IPS DF 4.7 (cell line): Measurements from ENCODE around the gene DUOX1.

Source experiments
- DNase-seq: peaks from one replicate; pipeline ENCODE4 v3.0.0-alpha.2; 2013; ENCODE audit warnings: low spot score; ENCODE audit errors: extremely low read depth

The DUOX1 gene

DNA sequence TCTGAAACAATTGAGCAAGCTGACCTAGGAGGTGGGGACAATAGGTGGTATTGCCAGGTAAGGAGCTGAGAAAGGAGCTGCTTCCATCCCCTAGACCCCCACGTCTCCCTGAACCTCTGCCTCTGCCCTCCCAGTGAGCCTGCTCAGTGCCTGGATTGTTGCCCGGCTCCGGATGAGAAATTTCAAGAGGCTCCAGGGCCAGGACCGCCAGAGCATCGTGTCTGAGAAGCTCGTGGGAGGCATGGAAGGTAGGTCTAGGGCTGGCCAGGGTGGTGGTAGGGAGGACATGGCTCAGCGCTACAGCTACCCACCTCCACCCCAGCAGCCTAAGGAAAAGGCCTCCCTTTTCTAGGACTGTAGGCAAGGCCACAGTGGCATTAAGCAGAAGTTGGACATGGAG is 13.3 kb downstream of the DUOX1 start:
- no peak for DNase-seq

- DNase-seq: no peak
These were observed 14.2 kb downstream of the DUOX1 start for GRCh38 chr15:45143946-45144345.

GRCh38 chr15:45144775-45145174 is 15.0 kb downstream of the DUOX1 start:
- DNase-seq: no peak

DNA sequence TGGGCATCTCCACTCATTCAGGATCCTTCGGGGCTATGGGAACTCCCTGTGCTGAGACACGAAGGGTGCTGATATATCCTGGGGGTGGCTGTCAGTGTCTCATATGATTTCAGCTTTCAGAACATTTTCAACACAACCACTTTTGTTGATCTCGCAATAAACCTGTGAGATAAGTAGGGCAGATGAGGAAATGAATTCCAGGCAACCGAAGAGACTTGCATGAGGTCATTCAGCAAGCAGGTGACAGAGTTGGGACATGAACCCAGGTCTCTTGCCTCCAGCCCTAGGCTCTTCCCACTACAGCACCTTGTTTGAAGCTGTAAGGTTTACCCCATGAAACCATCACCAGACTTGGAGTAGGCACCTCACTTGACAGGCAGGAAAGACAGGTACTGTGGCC is 16.6 kb downstream of the DUOX1 start:
- no peak for DNase-seq

- no peak for DNase-seq
These were observed 17.8 kb downstream of the DUOX1 start for GRCh38 chr15:45147606-45148005.

GRCh38 chr15:45148076-45149059 is 18.6 kb downstream of the DUOX1 start:
- no peak for DNase-seq

DNA sequence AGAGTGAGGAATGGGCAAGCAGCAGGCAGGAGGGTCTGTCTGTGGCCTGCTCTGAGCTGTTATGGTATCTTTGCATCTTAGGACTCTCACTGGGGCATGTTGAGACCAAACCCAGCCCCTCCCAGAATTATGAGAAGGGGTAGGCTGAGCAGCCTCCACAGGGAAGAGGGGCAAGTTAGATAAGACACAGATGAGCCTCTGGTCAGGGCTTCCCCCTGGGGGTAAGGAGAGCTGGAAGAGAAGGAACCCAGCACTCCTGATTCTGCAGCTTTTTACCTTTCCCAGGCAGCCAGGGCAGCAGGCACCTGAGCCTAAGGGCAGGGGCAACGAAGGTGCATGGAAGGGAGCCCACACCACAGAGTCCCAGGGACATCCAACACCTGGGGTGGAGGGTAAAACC is 19.3 kb downstream of the DUOX1 start:
- DNase-seq: no peak

- no peak for DNase-seq
These were observed 20.7 kb downstream of the DUOX1 start for GRCh38 chr15:45150481-45150880.

GRCh38 chr15:45150997-45151396 is 21.2 kb downstream of the DUOX1 start:
- no peak for DNase-seq

- DNase-seq: no peak
These were observed 22.4 kb downstream of the DUOX1 start for GRCh38 chr15:45151998-45152828.

DNA sequence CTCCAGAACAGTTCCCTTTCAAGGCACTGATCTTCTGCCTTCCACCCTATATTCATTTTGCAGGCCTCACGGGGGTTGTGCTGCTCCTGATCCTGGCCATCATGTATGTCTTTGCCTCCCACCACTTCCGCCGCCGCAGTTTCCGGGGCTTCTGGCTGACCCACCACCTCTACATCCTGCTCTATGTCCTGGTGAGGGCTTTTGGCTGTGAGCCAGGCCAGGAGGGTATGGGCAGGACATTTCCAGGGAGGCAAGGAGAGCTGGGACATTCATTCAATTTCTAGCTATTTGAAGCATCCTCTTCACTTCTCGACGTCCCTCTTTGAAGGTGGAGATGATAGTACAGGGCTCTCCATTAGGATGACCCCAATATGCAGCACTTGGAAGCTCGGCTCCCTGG is 25.9 kb downstream of the DUOX1 start:
- DNase-seq: no peak

DNA sequence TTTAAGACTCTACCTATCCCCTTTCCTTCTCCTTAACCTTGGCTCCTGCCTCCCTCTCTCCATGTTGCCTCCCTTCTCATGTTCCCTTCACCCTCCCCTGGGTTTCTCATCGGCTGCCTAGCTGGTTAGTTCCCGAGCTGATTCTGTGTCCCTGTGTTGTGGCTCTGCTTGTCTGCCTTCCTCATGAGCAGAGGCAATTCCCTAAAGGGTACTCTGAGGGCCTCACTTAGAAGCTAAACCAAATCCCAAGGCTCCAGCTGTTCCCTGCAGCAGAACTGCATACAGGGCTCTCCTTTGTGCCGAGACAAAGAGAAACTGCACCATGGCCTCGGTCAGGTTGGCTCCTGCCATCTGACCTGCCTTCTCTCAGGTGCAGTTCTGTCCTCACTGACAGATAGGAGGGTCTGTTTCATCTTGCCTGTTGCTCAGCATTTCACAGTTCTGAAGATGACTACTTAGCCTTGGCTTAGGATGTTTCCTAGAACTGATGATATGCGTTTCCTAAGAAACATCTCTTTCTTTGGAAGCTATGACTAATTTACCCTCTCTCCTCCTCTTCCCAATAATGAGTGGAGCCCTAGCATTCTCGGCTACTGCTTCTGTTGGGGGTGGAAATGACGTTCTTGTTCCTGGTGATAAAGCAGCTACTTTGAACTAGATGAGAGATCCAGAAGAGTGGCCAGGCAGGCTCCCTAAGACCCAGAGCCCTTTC is 27.1 kb downstream of the DUOX1 start:
- no peak for DNase-seq

DNA sequence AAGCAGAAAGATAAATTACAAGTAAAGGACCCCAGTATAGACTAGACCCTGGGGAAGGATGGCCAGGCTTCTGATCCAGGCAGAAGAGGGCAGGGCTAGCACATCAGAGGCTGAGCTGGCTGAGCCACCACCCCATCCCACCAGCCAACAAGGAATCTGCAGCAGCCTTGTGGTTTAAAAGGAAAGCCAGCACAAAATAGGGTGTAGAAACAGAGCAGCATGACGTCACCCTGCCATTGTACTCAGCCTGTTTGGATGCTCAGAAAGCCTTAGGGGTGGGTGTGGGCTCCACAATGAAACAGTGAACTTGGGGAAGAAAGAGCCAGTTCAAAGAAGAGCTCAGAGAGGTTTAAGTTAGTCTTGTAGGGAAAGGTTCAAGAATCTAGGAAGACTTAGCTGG is 28.2 kb downstream of the DUOX1 start:
- no peak for DNase-seq

GRCh38 chr15:45161666-45162065 is 31.9 kb downstream of the DUOX1 start:
- DNase-seq: no peak

GRCh38 chr15:45162771-45163507 is 33.1 kb downstream of the DUOX1 start:
- peak; percentile 69 for DNase-seq

DNA sequence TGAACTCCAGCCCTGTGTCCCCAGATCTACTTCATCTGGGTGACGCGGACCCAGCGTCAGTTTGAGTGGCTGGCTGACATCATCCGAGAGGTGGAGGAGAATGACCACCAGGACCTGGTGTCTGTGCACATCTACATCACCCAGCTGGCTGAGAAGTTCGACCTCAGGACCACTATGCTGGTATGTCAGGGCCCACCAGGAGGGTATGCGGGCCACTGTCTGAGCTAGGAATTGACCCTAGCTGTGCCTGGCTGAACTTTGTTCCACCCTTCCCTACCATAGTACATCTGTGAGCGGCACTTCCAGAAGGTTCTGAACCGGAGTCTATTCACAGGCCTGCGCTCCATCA is 33.7 kb downstream of the DUOX1 start:
- DNase-seq: no peak

DNA sequence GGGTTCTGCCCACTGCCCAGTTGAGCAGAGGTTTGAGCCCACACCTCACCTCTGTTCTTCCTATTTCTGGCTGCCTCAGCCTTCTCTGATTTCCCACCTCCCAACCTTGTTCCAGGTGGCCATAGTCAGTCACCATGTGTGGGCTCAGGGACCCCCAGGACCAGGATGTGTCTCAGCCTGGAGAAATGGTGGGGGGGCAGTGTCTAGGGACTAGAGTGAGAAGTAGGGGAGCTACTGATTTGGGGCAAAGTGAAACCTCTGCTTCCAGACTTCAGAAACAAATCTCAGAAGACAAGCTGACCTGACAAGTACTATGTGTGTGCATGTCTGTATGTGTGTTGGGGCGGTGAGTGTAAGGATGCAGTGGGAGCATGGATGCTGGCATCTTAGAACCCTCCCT is 35.1 kb downstream of the DUOX1 start:
- no peak for DNase-seq

GRCh38 chr15:45165536-45165935 is 35.7 kb downstream of the DUOX1 start:
- no peak for DNase-seq

DNA sequence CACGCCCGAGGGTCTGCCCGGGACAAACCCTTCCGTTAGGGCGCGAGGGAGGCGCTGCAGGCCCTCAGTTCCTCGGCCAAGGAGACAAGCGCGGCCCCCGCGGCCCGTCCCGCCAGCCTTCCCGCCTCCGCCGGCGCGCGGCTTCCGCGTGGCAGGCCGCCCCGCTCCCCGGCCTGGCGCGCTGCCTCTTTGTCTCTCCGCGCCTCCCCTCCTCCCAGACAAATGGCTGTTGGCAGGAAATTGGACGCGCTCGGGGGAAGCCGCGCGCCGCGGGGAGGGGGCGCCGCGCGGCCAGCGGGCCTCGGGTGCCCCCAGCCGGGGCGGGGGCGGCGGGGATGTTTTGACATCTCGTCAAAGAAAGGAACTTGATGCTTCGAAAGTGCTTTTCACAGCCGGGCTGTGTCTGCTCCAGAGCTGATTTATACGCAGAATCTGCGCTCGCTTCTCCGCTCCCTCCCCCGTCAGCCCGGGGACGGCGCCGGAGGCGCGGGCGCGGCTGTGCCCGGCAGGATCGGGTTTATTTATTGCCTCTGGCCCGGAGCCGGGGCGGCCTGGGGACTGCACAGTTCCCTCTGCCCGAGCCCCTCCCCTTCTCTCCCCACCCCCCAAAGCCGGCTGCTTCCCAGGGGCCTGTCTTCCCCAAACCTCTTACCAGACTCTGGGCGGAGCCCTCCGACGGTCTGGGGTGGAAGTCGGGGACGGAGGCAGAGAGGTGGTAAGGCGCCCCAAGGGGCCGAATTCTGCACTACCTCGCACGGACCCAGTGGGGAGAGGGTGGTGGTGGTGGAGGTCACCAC is 37.2 kb downstream of the DUOX1 start:
- DNase-seq: peak; percentile 75

- DNase-seq: no peak
These were observed 37.9 kb downstream of the DUOX1 start for GRCh38 chr15:45167631-45168205.
